ENCODE data around the gene CTNND2.

The CTNND2 gene

GRCh38 chr5:11655681-11656080, 248.6 kb downstream of the CTNND2 start:
- no peak for DNase-seq
- peaks cover 4% of the 10 kb centered on the region for H3K9me3 ChIP-seq (ENCODE audit: insufficient read depth, low read depth, low read length)
- H3K4ac ChIP-seq (ENCODE audit: low read depth, low read length), result no peak overlapping the region
- H3K4me2 ChIP-seq (ENCODE audit: low read length), result no peak overlapping the region
- no peak overlapping the region for H4K8ac ChIP-seq (ENCODE audit: low read depth, low read length)
- H3K4me1 ChIP-seq (ENCODE audit: control insufficient read depth in 1 of 2, insufficient read depth in 2 of 2, low read length in 2 of 2), result no peaks in the 10 kb centered on the region
- no peak overlapping the region for H4K91ac ChIP-seq (ENCODE audit: low read depth, low read length)
- H3K14ac ChIP-seq (ENCODE audit: low read length), result no peak overlapping the region
- no peak overlapping the region for H2AK5ac ChIP-seq (ENCODE audit: low read length)
- H3K9ac ChIP-seq (ENCODE audit: low read length), result no peak overlapping the region
- H3K27ac ChIP-seq (ENCODE audit: low read depth, low read length), result no peak overlapping the region
- no peaks in the 10 kb centered on the region for H3K36me3 ChIP-seq (ENCODE audit: control insufficient read depth in 1 of 2, insufficient read depth in 2 of 2, low read length in 2 of 2)
- H3K4me3 ChIP-seq (ENCODE audit: low read depth, low read length), result no peak overlapping the region
- H3K79me2 ChIP-seq (ENCODE audit: control insufficient read depth, insufficient read depth, low read length, poor library complexity), result no peaks in the 10 kb centered on the region
- no peaks in the 10 kb centered on the region for H3K27me3 ChIP-seq (ENCODE audit: insufficient read depth, low read length)
- no peak overlapping the region for H3K23ac ChIP-seq (ENCODE audit: low read length)
- H3K79me1 ChIP-seq (ENCODE audit: low read length), result no peaks in the 10 kb centered on the region
- H2BK12ac ChIP-seq (ENCODE audit: low read length), result no peak overlapping the region
- no peak overlapping the region for H2BK120ac ChIP-seq (ENCODE audit: insufficient read depth, low read length, poor library complexity)
- WGBS (ENCODE audit: extremely low coverage, insufficient coverage, insufficient read length), result no CpG with 5 or more reads among the region's 4 CpGs
- no peak overlapping the region for H2AFZ ChIP-seq (ENCODE audit: insufficient read depth, low read length, poor library complexity)
- H3K18ac ChIP-seq (ENCODE audit: low read length), result no peak overlapping the region
- H4K12ac ChIP-seq (ENCODE audit: low read depth, low read length), result no peak overlapping the region
- H2BK5ac ChIP-seq (ENCODE audit: low read depth, low read length, poor library complexity), result no peak overlapping the region

- Histone ChIP-seq H3K18ac (ENCODE audit: low read length) (no peak overlapping the region), H3K4me3 (ENCODE audit: low read depth, low read length) (no peak overlapping the region), H3K9ac (ENCODE audit: low read length) (no peak overlapping the region), H3K36me3 (ENCODE audit: control insufficient read depth in 1 of 2, insufficient read depth in 2 of 2, low read length in 2 of 2) (no peaks in the 10 kb centered on the region), H2BK120ac (ENCODE audit: insufficient read depth, low read length, poor library complexity) (no peak overlapping the region), H3K9me3 (ENCODE audit: insufficient read depth, low read depth, low read length) (peaks cover 4% of the 10 kb centered on the region), H3K4me1 (ENCODE audit: control insufficient read depth in 1 of 2, insufficient read depth in 2 of 2, low read length in 2 of 2) (no peaks in the 10 kb centered on the region), H3K4ac (ENCODE audit: low read depth, low read length) (no peak overlapping the region), H4K8ac (ENCODE audit: low read depth, low read length) (no peak overlapping the region), H2BK5ac (ENCODE audit: low read depth, low read length, poor library complexity) (no peak overlapping the region), H3K79me1 (ENCODE audit: low read length) (no peaks in the 10 kb centered on the region), H2AK5ac (ENCODE audit: low read length) (no peak overlapping the region), H3K14ac (ENCODE audit: low read length) (no peak overlapping the region), H3K23ac (ENCODE audit: low read length) (no peak overlapping the region), H3K79me2 (ENCODE audit: control insufficient read depth, insufficient read depth, low read length, poor library complexity) (no peaks in the 10 kb centered on the region), H3K27ac (ENCODE audit: low read depth, low read length) (no peak overlapping the region), H3K4me2 (ENCODE audit: low read length) (no peak overlapping the region), H3K27me3 (ENCODE audit: insufficient read depth, low read length) (no peaks in the 10 kb centered on the region), H2BK12ac (ENCODE audit: low read length) (no peak overlapping the region), H4K12ac (ENCODE audit: low read depth, low read length) (no peak overlapping the region), H4K91ac (ENCODE audit: low read depth, low read length) (no peak overlapping the region), H2AFZ (ENCODE audit: insufficient read depth, low read length, poor library complexity) (no peak overlapping the region)
- no CpG with 5 or more reads among the region's 1 CpG for WGBS (ENCODE audit: extremely low coverage, insufficient coverage, insufficient read length)
- no peak for DNase-seq
These were observed 253.3 kb downstream of the CTNND2 start for GRCh38 chr5:11650936-11651335.

GRCh38 chr5:11646141-11646540, 258.1 kb downstream of the CTNND2 start:
- H2BK120ac ChIP-seq (ENCODE audit: insufficient read depth, low read length, poor library complexity), result no peak overlapping the region
- no peak overlapping the region for H3K4ac ChIP-seq (ENCODE audit: low read depth, low read length)
- H3K14ac ChIP-seq (ENCODE audit: low read length), result no peak overlapping the region
- H3K4me2 ChIP-seq (ENCODE audit: low read length), result no peak overlapping the region
- no peaks in the 10 kb centered on the region for H3K27me3 ChIP-seq (ENCODE audit: insufficient read depth, low read length)
- no peak overlapping the region for H3K27ac ChIP-seq (ENCODE audit: low read depth, low read length)
- no peak overlapping the region for H3K18ac ChIP-seq (ENCODE audit: low read length)
- WGBS (ENCODE audit: extremely low coverage, insufficient coverage, insufficient read length), result no CpG with 5 or more reads among the region's 3 CpGs
- no peaks in the 10 kb centered on the region for H3K36me3 ChIP-seq (ENCODE audit: control insufficient read depth in 1 of 2, insufficient read depth in 2 of 2, low read length in 2 of 2)
- no peak overlapping the region for H4K12ac ChIP-seq (ENCODE audit: low read depth, low read length)
- H3K9me3 ChIP-seq (ENCODE audit: insufficient read depth, low read depth, low read length), result peaks cover 2% of the 10 kb centered on the region
- H2BK12ac ChIP-seq (ENCODE audit: low read length), result no peak overlapping the region
- H4K8ac ChIP-seq (ENCODE audit: low read depth, low read length), result no peak overlapping the region
- no peak overlapping the region for H2BK5ac ChIP-seq (ENCODE audit: low read depth, low read length, poor library complexity)
- no peaks in the 10 kb centered on the region for H3K4me1 ChIP-seq (ENCODE audit: control insufficient read depth in 1 of 2, insufficient read depth in 2 of 2, low read length in 2 of 2)
- no peak overlapping the region for H3K23ac ChIP-seq (ENCODE audit: low read length)
- no peaks in the 10 kb centered on the region for H3K79me2 ChIP-seq (ENCODE audit: control insufficient read depth, insufficient read depth, low read length, poor library complexity)
- no peak overlapping the region for H3K9ac ChIP-seq (ENCODE audit: low read length)
- no peak overlapping the region for H3K4me3 ChIP-seq (ENCODE audit: low read depth, low read length)
- no peaks in the 10 kb centered on the region for H3K79me1 ChIP-seq (ENCODE audit: low read length)
- H4K91ac ChIP-seq (ENCODE audit: low read depth, low read length), result no peak overlapping the region
- no peak overlapping the region for H2AK5ac ChIP-seq (ENCODE audit: low read length)
- no peak for DNase-seq
- no peak overlapping the region for H2AFZ ChIP-seq (ENCODE audit: insufficient read depth, low read length, poor library complexity)

- Histone ChIP-seq H2AK5ac (ENCODE audit: low read length) (no peak overlapping the region), H3K27me3 (ENCODE audit: insufficient read depth, low read length) (no peaks in the 10 kb centered on the region), H3K4me2 (ENCODE audit: low read length) (no peak overlapping the region), H3K79me1 (ENCODE audit: low read length) (no peaks in the 10 kb centered on the region), H3K4ac (ENCODE audit: low read depth, low read length) (no peak overlapping the region), H3K4me1 (ENCODE audit: control insufficient read depth in 1 of 2, insufficient read depth in 2 of 2, low read length in 2 of 2) (no peaks in the 10 kb centered on the region), H3K79me2 (ENCODE audit: control insufficient read depth, insufficient read depth, low read length, poor library complexity) (no peaks in the 10 kb centered on the region), H2BK5ac (ENCODE audit: low read depth, low read length, poor library complexity) (no peak overlapping the region), H3K18ac (ENCODE audit: low read length) (no peak overlapping the region), H3K36me3 (ENCODE audit: control insufficient read depth in 1 of 2, insufficient read depth in 2 of 2, low read length in 2 of 2) (no peaks in the 10 kb centered on the region), H3K9ac (ENCODE audit: low read length) (no peak overlapping the region), H3K4me3 (ENCODE audit: low read depth, low read length) (no peak overlapping the region), H4K8ac (ENCODE audit: low read depth, low read length) (no peak overlapping the region), H3K9me3 (ENCODE audit: insufficient read depth, low read depth, low read length) (no peaks in the 10 kb centered on the region), H3K14ac (ENCODE audit: low read length) (no peak overlapping the region), H3K27ac (ENCODE audit: low read depth, low read length) (no peak overlapping the region), H3K23ac (ENCODE audit: low read length) (no peak overlapping the region), H2BK120ac (ENCODE audit: insufficient read depth, low read length, poor library complexity) (no peak overlapping the region), H2AFZ (ENCODE audit: insufficient read depth, low read length, poor library complexity) (no peak overlapping the region), H2BK12ac (ENCODE audit: low read length) (no peak overlapping the region), H4K91ac (ENCODE audit: low read depth, low read length) (no peak overlapping the region), H4K12ac (ENCODE audit: low read depth, low read length) (no peak overlapping the region)
- DNase-seq, result no peak
- no CpG with 5 or more reads among the region's 3 CpGs for WGBS (ENCODE audit: extremely low coverage, insufficient coverage, insufficient read length)
These were observed 261.8 kb downstream of the CTNND2 start for GRCh38 chr5:11642438-11642837.
